HEK293 (cell line): ENCODE data around the gene TP53I11.

Source experiments
- KLF16 ChIP-seq: fragments of 450-650 bp; formaldehyde crosslinking; IDR thresholded peaks from 2 replicates; pipeline ENCODE4 v1.5.1; 2017; ENCODE audit warnings: missing biosample characterization, missing genetic modification characterization
- KLF7 ChIP-seq: fragments of 450-650 bp; formaldehyde crosslinking; IDR thresholded peaks from 2 replicates; pipeline ENCODE4 v1.5.1; 2016; ENCODE audit warnings: missing biosample characterization, missing genetic modification characterization, borderline replicate concordance
- YY1 ChIP-seq: fragments of 450-650 bp; formaldehyde crosslinking; IDR thresholded peaks from 2 replicates; pipeline ENCODE4 v1.5.1; 2018; ENCODE audit warnings: missing biosample characterization, missing genetic modification characterization
- ZBTB1 ChIP-seq: fragments of 450-650 bp; formaldehyde crosslinking; IDR thresholded peaks from 2 replicates; pipeline ENCODE4 v1.5.1; 2016; ENCODE audit warnings: missing biosample characterization, missing genetic modification characterization
- ZBTB44 ChIP-seq: fragments of 450-650 bp; IDR thresholded peaks from 2 replicates; pipeline ENCODE4 v1.5.1; 2018; ENCODE audit warnings: missing biosample characterization, mild to moderate bottlenecking, missing genetic modification characterization
- ZNF350 ChIP-seq: fragments of 450-650 bp; formaldehyde crosslinking; IDR thresholded peaks from 2 replicates; pipeline ENCODE4 v1.5.0; 2017; ENCODE audit warnings: missing biosample characterization, mild to moderate bottlenecking, missing genetic modification characterization
- ZNF623 ChIP-seq: fragments of 450-650 bp; formaldehyde crosslinking; IDR thresholded peaks from 2 replicates; pipeline ENCODE4 v1.5.1; 2016; ENCODE audit warnings: missing biosample characterization, missing genetic modification characterization
- ZNF639 ChIP-seq: fragments of 450-650 bp; formaldehyde crosslinking; IDR thresholded peaks from 2 replicates; pipeline ENCODE4 v1.5.1; 2016; ENCODE audit warnings: missing biosample characterization, missing genetic modification characterization
- ZNF677 ChIP-seq: fragments of 450-650 bp; IDR thresholded peaks from 2 replicates; pipeline ENCODE4 v1.5.0; 2018; ENCODE audit warnings: missing biosample characterization, mild to moderate bottlenecking, missing genetic modification characterization, moderate library complexity
- ZNF830 ChIP-seq: fragments of 450-650 bp; IDR thresholded peaks from 2 replicates; pipeline ENCODE4 v1.5.0; 2018; ENCODE audit warnings: missing biosample characterization, missing genetic modification characterization, low read depth, mild to moderate bottlenecking, moderate library complexity
- TF ChIP-seq, protein P1 (sequence below): fragments of 450-650 bp; formaldehyde crosslinking; IDR thresholded peaks from 2 replicates; pipeline ENCODE4 v1.5.1; 2016; ENCODE audit warnings: missing biosample characterization, missing genetic modification characterization
- TF ChIP-seq, protein P2 (sequence below): fragments of 450-650 bp; formaldehyde crosslinking; IDR thresholded peaks from 2 replicates; pipeline ENCODE4 v1.5.1; 2016; ENCODE audit warnings: missing biosample characterization, missing genetic modification characterization
- TF ChIP-seq, protein P3 (sequence below): fragments of 450-650 bp; formaldehyde crosslinking; IDR thresholded peaks from 2 replicates; pipeline ENCODE4 v1.5.1; 2016; ENCODE audit warnings: missing biosample characterization, missing genetic modification characterization
- TF ChIP-seq, protein P4 (sequence below): fragments of 450-650 bp; formaldehyde crosslinking; IDR thresholded peaks from 2 replicates; pipeline ENCODE4 v1.5.1; 2016; ENCODE audit warnings: missing biosample characterization, missing genetic modification characterization

GRCh38 chr11:44967930-44968496 lies 17.3 kb upstream of the TP53I11 start:
- TF ChIP-seq KLF7 (tag by site-specific recombination) = no peak
- no peak for TF ChIP-seq KLF16 (tag by site-specific recombination)
- TF ChIP-seq ZBTB44 (tag by site-specific recombination) = no peak
- TF ChIP-seq, protein P1, sequence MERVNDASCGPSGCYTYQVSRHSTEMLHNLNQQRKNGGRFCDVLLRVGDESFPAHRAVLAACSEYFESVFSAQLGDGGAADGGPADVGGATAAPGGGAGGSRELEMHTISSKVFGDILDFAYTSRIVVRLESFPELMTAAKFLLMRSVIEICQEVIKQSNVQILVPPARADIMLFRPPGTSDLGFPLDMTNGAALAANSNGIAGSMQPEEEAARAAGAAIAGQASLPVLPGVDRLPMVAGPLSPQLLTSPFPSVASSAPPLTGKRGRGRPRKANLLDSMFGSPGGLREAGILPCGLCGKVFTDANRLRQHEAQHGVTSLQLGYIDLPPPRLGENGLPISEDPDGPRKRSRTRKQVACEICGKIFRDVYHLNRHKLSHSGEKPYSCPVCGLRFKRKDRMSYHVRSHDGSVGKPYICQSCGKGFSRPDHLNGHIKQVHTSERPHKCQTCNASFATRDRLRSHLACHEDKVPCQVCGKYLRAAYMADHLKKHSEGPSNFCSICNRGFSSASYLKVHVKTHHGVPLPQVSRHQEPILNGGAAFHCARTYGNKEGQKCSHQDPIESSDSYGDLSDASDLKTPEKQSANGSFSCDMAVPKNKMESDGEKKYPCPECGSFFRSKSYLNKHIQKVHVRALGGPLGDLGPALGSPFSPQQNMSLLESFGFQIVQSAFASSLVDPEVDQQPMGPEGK = no peak
- TF ChIP-seq ZNF677 (tag by site-specific recombination) = no peak
- TF ChIP-seq, protein P2, sequence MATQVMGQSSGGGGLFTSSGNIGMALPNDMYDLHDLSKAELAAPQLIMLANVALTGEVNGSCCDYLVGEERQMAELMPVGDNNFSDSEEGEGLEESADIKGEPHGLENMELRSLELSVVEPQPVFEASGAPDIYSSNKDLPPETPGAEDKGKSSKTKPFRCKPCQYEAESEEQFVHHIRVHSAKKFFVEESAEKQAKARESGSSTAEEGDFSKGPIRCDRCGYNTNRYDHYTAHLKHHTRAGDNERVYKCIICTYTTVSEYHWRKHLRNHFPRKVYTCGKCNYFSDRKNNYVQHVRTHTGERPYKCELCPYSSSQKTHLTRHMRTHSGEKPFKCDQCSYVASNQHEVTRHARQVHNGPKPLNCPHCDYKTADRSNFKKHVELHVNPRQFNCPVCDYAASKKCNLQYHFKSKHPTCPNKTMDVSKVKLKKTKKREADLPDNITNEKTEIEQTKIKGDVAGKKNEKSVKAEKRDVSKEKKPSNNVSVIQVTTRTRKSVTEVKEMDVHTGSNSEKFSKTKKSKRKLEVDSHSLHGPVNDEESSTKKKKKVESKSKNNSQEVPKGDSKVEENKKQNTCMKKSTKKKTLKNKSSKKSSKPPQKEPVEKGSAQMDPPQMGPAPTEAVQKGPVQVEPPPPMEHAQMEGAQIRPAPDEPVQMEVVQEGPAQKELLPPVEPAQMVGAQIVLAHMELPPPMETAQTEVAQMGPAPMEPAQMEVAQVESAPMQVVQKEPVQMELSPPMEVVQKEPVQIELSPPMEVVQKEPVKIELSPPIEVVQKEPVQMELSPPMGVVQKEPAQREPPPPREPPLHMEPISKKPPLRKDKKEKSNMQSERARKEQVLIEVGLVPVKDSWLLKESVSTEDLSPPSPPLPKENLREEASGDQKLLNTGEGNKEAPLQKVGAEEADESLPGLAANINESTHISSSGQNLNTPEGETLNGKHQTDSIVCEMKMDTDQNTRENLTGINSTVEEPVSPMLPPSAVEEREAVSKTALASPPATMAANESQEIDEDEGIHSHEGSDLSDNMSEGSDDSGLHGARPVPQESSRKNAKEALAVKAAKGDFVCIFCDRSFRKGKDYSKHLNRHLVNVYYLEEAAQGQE = no peak
- no peak for TF ChIP-seq ZNF830 (tag by site-specific recombination)
- TF ChIP-seq, protein P3, sequence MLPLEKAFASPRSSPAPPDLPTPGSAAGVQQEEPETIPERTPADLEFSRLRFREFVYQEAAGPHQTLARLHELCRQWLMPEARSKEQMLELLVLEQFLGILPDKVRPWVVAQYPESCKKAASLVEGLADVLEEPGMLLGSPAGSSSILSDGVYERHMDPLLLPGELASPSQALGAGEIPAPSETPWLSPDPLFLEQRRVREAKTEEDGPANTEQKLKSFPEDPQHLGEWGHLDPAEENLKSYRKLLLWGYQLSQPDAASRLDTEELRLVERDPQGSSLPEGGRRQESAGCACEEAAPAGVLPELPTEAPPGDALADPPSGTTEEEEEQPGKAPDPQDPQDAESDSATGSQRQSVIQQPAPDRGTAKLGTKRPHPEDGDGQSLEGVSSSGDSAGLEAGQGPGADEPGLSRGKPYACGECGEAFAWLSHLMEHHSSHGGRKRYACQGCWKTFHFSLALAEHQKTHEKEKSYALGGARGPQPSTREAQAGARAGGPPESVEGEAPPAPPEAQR = no peak
- TF ChIP-seq ZNF350 (tag by site-specific recombination) = no peak
- TF ChIP-seq, protein P4, sequence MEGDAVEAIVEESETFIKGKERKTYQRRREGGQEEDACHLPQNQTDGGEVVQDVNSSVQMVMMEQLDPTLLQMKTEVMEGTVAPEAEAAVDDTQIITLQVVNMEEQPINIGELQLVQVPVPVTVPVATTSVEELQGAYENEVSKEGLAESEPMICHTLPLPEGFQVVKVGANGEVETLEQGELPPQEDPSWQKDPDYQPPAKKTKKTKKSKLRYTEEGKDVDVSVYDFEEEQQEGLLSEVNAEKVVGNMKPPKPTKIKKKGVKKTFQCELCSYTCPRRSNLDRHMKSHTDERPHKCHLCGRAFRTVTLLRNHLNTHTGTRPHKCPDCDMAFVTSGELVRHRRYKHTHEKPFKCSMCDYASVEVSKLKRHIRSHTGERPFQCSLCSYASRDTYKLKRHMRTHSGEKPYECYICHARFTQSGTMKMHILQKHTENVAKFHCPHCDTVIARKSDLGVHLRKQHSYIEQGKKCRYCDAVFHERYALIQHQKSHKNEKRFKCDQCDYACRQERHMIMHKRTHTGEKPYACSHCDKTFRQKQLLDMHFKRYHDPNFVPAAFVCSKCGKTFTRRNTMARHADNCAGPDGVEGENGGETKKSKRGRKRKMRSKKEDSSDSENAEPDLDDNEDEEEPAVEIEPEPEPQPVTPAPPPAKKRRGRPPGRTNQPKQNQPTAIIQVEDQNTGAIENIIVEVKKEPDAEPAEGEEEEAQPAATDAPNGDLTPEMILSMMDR (tag by site-specific recombination) = no peak
- TF ChIP-seq ZNF623 (tag by site-specific recombination) = no peak
- no peak for TF ChIP-seq ZBTB1 (tag by site-specific recombination)
- no peak for TF ChIP-seq ZNF639
- TF ChIP-seq YY1 (tag by site-specific recombination) = no peak
